Mesendoderm (in vitro differentiated cells): ENCODE results near the gene SAMD4A.

Experiments
- DNase-seq: peaks from one replicate; pipeline ENCODE4 v3.0.0; 2013
- H2AK5ac ChIP-seq: 2 replicates; pipeline ENCODE4 v1.6.1; 2013; ENCODE audit warnings: low read length, inconsistent platforms
- H2BK120ac ChIP-seq: 2 replicates; pipeline ENCODE4 v1.6.1; 2013; ENCODE audit warnings: low read depth, mild to moderate bottlenecking, low read length, moderate library complexity, mixed read lengths
- H2BK15ac ChIP-seq: replicated peaks from 2 replicates; pipeline ENCODE4 v1.6.1; 2013; ENCODE audit warnings: low read depth, mild to moderate bottlenecking, moderate library complexity
- H2BK5ac ChIP-seq: 2 replicates; pipeline ENCODE4 v1.6.1; 2013; ENCODE audit warnings: low read length, inconsistent platforms
- H3K18ac ChIP-seq: 2 replicates; pipeline ENCODE4 v1.6.1; 2013; ENCODE audit warnings: mild to moderate bottlenecking, low read length, mixed read lengths
- H3K23ac ChIP-seq: one replicate; pipeline ENCODE4 v1.6.1; 2013; ENCODE audit warnings: low read length
- H3K27ac ChIP-seq: 2 replicates; pipeline ENCODE4 v1.5.1; 2013; ENCODE audit warnings: low read depth, mild to moderate bottlenecking, inconsistent platforms, low read length, moderate library complexity
- H3K27me3 ChIP-seq: 2 replicates; pipeline ENCODE4 v1.6.1; 2013; ENCODE audit warnings: low read length, control low read depth, mild to moderate bottlenecking, inconsistent platforms; ENCODE audit not compliant: insufficient read depth, poor library complexity
- H3K36me3 ChIP-seq: 2 replicates; pipeline ENCODE4 v1.6.1; 2013; ENCODE audit warnings: low read length, inconsistent platforms; ENCODE audit not compliant: control insufficient read depth, insufficient read depth
- H3K4ac ChIP-seq: one replicate; pipeline ENCODE4 v1.6.1; 2013; ENCODE audit warnings: low read depth, mild to moderate bottlenecking, low read length, moderate library complexity
- H3K4me1 ChIP-seq: 2 replicates; pipeline ENCODE4 v1.6.1; 2013; ENCODE audit warnings: low read depth, low read length, inconsistent platforms; ENCODE audit not compliant: control insufficient read depth
- H3K4me2 ChIP-seq: 2 replicates; pipeline ENCODE4 v1.6.1; 2013; ENCODE audit warnings: low read length
- H3K4me3 ChIP-seq: 2 replicates; pipeline ENCODE4 v1.5.1; 2013; ENCODE audit warnings: mild to moderate bottlenecking, low read length
- H3K56ac ChIP-seq: one replicate; pipeline ENCODE4 v1.6.1; 2013; ENCODE audit warnings: low read length
- H3K79me1 ChIP-seq: 2 replicates; pipeline ENCODE4 v1.6.1; 2013; ENCODE audit warnings: low read length, inconsistent platforms
- H3K79me2 ChIP-seq: 2 replicates; pipeline ENCODE4 v1.6.1; 2013; ENCODE audit warnings: mild to moderate bottlenecking, low read length; ENCODE audit not compliant: control insufficient read depth, insufficient read depth
- H3K9ac ChIP-seq: 2 replicates; pipeline ENCODE4 v1.6.1; 2013; ENCODE audit warnings: low read length, inconsistent platforms
- H4K5ac ChIP-seq: one replicate; pipeline ENCODE4 v1.6.1; 2013; ENCODE audit warnings: low read length
- H4K8ac ChIP-seq: one replicate; pipeline ENCODE4 v1.6.1; 2013; ENCODE audit warnings: low read depth, mild to moderate bottlenecking, control low read depth, low read length, moderate library complexity
- WGBS: extraction: QIAGEN DNeasy Blood & Tissue Kit; methylation state at CpG from one replicate; pipeline ENCODE4 v1.1.7; 2013; ENCODE audit warnings: low lambda C conversion rate, missing lambda C conversion rate; ENCODE audit not compliant: insufficient coverage; ENCODE audit errors: extremely low coverage; 5-methylcytosine and 5-hydroxymethylcytosine counted together

SAMD4A gene

DNA sequence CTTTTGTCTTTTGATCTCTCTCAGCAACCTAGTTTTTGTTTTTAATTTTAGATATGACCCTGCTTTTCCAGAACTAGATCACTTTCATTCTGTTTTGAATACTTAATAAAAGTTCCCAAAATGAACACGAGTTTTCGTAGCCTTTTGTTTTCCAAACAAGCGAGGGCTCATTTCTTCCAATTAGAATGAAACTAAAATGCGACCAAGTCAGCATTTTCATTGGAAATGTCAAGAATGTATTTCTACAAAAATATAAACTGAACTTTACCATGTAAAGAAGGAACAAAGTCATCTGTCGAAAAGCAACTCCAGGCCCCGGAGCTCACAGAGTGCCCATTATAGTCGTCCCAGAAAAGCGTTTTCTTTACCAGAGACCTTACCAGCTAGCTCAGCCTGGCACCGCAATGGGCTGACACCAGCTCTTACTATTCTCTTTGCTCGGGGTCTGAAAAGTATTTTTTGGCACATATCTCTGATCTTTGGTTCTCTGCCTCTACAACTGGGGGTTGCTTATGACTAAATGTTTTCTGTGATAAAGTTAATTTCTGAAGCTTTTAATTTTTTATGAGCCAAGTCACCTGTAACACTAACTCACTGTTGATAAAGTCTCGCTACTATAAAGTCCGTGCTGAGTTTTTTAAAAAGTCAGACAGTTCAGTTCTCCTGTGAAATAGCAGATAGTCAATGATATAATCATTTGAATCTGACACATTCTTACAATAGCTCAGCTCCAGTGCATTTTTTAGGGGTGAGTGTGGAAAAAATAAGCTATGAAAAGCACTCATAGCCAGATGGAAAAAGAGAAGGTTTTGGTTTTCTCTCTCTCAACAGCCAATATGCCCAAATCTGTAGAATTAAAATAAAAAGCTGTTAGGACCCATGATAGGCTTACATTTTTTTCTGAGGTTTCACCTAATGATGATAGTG, 43.4 kb downstream of the SAMD4A start:
- Histone ChIP-seq H3K27ac (no peak overlapping the region), H3K27me3 (no peaks in the 10 kb centered on the region), H3K79me2 (peaks cover 2% of the 10 kb centered on the region), H4K8ac (no peak overlapping the region), H2BK15ac (no peak overlapping the region), H3K18ac (no peak overlapping the region), H3K36me3 (no peaks in the 10 kb centered on the region), H2AK5ac (no peak overlapping the region), H3K56ac (no peak overlapping the region), H2BK120ac (no peak overlapping the region), H3K4ac (no peak overlapping the region), H3K79me1 (peaks cover 4% of the 10 kb centered on the region), H4K5ac (no peak overlapping the region), H3K4me3 (no peak overlapping the region), H3K4me1 (no peaks in the 10 kb centered on the region), H2BK5ac (no peak overlapping the region), H3K9ac (no peak overlapping the region), H3K23ac (no peak overlapping the region), H3K4me2 (no peak overlapping the region)
- no CpG with 5 or more reads among the region's 12 CpGs for WGBS
- DNase-seq, result no peak

DNA sequence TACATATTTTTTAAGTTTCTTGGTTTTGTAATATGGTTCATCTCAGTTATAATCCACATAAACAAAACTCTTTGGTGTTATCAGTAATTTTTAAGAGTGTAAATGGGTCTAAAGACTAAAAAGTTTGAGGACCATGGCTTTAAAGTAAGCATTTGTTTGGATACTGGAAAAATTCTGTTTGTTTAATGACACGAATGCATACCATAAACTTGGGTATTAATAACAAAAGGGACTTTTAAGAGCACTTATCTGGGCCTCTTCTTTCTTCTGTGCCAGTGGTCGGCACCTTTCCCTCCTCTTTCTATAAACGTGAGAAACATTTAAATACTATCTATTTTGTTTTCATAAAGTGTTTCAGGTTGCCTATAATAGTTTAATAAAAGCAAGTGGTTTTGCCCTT, 47.4 kb downstream of the SAMD4A start:
- no peaks in the 10 kb centered on the region for H3K36me3 ChIP-seq
- no peaks in the 10 kb centered on the region for H3K79me1 ChIP-seq
- no peak overlapping the region for H2BK5ac ChIP-seq
- no CpG with 5 or more reads among the region's 3 CpGs for WGBS
- no peak overlapping the region for H2BK120ac ChIP-seq
- no peak overlapping the region for H3K27ac ChIP-seq
- no peak overlapping the region for H3K18ac ChIP-seq
- no peak overlapping the region for H3K4ac ChIP-seq
- no peak overlapping the region for H2AK5ac ChIP-seq
- no peaks in the 10 kb centered on the region for H3K79me2 ChIP-seq
- H3K4me3 ChIP-seq, result no peak overlapping the region
- H3K9ac ChIP-seq, result no peak overlapping the region
- no peak overlapping the region for H4K5ac ChIP-seq
- no peaks in the 10 kb centered on the region for H3K27me3 ChIP-seq
- H3K56ac ChIP-seq, result no peak overlapping the region
- H4K8ac ChIP-seq, result no peak overlapping the region
- H3K4me1 ChIP-seq, result no peaks in the 10 kb centered on the region
- no peak for DNase-seq
- H3K4me2 ChIP-seq, result no peak overlapping the region
- no peak overlapping the region for H2BK15ac ChIP-seq
- H3K23ac ChIP-seq, result no peak overlapping the region

DNA sequence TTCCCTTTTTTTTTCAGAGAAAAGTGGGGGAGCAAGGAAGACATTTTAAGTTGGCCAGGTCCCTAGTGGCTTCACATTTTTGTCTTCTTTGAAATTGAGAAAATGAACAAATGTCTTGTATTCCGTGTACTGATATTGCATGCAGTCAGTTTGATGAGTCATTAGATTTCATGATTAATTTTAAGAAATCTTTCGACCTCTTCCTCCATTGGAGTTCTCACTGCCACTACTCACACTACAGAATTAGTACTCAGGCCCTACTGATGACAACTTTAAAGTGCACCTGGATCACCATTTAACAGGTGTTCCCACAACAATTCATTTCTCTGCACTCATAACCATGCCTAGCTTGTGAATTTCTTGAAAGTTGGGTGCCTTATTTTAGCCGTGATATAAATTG, 50.5 kb downstream of the SAMD4A start:
- Histone ChIP-seq H3K56ac (no peak overlapping the region), H4K5ac (no peak overlapping the region), H3K4ac (no peak overlapping the region), H3K4me1 (no peaks in the 10 kb centered on the region), H3K23ac (no peak overlapping the region), H3K4me2 (no peak overlapping the region), H3K18ac (no peak overlapping the region), H3K4me3 (no peak overlapping the region), H3K27me3 (no peaks in the 10 kb centered on the region), H3K36me3 (no peaks in the 10 kb centered on the region), H2BK15ac (no peak overlapping the region), H3K79me1 (peaks cover 2% of the 10 kb centered on the region), H2BK5ac (no peak overlapping the region), H2BK120ac (no peak overlapping the region), H3K9ac (no peak overlapping the region), H3K79me2 (peaks cover 2% of the 10 kb centered on the region), H2AK5ac (no peak overlapping the region), H4K8ac (no peak overlapping the region), H3K27ac (no peak overlapping the region)
- no CpG with 5 or more reads among the region's 3 CpGs for WGBS
- DNase-seq, result no peak

DNA sequence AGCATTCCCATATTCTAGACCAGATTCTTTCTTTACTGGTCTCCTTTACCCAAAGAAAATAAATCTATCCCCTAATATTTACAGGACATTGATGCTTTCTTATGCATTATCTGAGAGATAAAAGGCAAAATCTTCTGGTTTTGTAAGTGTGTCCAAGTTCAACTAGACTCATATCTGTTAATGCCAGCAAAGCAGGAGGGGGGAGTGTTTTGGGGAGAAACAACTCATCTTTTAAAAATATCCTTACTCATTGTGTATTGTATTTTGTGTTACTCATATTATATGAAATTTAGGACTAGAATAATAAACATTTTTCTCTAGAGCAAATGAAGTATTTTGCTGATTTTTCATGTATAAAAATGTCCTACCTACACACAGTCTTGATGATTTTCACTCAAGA, 54.8 kb downstream of the SAMD4A start:
- H3K4me3 ChIP-seq, result no peak overlapping the region
- H3K56ac ChIP-seq, result no peak overlapping the region
- H3K4ac ChIP-seq, result no peak overlapping the region
- H4K5ac ChIP-seq, result no peak overlapping the region
- no peak overlapping the region for H2AK5ac ChIP-seq
- H3K36me3 ChIP-seq, result no peaks in the 10 kb centered on the region
- H3K27ac ChIP-seq, result no peak overlapping the region
- no peak overlapping the region for H2BK15ac ChIP-seq
- no peak overlapping the region for H3K4me2 ChIP-seq
- H3K79me1 ChIP-seq, result peaks cover 6% of the 10 kb centered on the region
- H3K23ac ChIP-seq, result no peak overlapping the region
- H3K18ac ChIP-seq, result no peak overlapping the region
- H3K27me3 ChIP-seq, result no peaks in the 10 kb centered on the region
- DNase-seq, result no peak
- no peak overlapping the region for H2BK5ac ChIP-seq
- no peak overlapping the region for H4K8ac ChIP-seq
- no peak overlapping the region for H3K9ac ChIP-seq
- no peak overlapping the region for H2BK120ac ChIP-seq
- peaks cover 4% of the 10 kb centered on the region for H3K79me2 ChIP-seq
- no peaks in the 10 kb centered on the region for H3K4me1 ChIP-seq

DNA sequence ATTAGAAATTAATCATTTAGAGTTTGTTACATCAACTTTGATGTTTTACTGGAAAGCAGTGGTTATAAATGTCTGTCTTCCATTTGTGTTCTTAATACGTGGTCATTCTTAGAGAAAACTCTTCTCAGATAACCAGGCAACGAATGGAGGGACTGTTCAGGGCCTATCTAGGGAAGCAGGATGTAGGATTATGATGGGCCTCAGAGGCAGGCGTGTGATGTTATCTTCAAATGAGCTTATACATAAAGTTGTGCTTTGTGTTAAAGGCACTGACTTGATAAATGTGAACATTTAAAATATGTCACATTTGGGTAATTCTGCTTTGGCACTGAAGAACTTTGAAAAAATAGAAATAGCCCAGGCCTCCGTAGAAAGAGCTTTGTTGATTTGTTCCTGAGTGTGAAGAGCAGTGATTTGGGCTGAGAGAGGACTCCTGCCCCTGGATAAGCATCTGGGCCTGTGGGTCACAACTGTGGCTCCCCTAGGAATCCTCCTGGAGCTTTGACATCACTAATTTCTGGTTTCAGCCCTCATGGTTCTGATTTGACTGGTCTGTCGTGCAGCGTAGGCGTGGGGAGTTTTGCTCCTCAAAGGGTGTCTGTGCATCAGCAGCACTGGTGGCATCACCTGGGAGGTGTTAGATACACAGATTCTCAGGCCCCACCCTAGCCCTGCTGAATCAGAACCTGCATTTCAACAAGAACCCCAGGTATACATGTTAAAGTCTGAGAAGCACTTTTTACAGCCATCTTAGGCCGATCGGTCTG, 55.4 kb downstream of the SAMD4A start:
- Histone ChIP-seq H3K56ac (no peak overlapping the region), H3K23ac (no peak overlapping the region), H3K79me2 (peaks cover 5% of the 10 kb centered on the region), H3K4me2 (no peak overlapping the region), H3K27ac (no peak overlapping the region), H2BK120ac (no peak overlapping the region), H3K4ac (no peak overlapping the region), H3K18ac (no peak overlapping the region), H2AK5ac (no peak overlapping the region), H3K27me3 (no peaks in the 10 kb centered on the region), H3K4me3 (no peak overlapping the region), H3K4me1 (peaks cover 2% of the 10 kb centered on the region), H2BK15ac (no peak overlapping the region), H2BK5ac (no peak overlapping the region), H3K79me1 (peaks cover 7% of the 10 kb centered on the region), H4K8ac (no peak overlapping the region), H3K36me3 (no peaks in the 10 kb centered on the region), H3K9ac (no peak overlapping the region), H4K5ac (no peak overlapping the region)
- no CpG with 5 or more reads among the region's 9 CpGs for WGBS
- no peak for DNase-seq
